ENCODE data around the gene CTF1. TPM values are rescaled to one million over a fixed set of nuclear protein-coding genes. Genes with fewer than 3 reads are reported as not detected.
A peak's percentile ranks its signal among the peaks of the same experiment; 100 is the strongest.

CTF1 gene
- total and polyA plus RNA-seq, 10 of the 15 experiments (the other 5 are each of a cell fraction or from before 2014, with no cell fraction given): 0.04 to 0.46 (median 0.11) TPM; not detected in 3

DNA sequence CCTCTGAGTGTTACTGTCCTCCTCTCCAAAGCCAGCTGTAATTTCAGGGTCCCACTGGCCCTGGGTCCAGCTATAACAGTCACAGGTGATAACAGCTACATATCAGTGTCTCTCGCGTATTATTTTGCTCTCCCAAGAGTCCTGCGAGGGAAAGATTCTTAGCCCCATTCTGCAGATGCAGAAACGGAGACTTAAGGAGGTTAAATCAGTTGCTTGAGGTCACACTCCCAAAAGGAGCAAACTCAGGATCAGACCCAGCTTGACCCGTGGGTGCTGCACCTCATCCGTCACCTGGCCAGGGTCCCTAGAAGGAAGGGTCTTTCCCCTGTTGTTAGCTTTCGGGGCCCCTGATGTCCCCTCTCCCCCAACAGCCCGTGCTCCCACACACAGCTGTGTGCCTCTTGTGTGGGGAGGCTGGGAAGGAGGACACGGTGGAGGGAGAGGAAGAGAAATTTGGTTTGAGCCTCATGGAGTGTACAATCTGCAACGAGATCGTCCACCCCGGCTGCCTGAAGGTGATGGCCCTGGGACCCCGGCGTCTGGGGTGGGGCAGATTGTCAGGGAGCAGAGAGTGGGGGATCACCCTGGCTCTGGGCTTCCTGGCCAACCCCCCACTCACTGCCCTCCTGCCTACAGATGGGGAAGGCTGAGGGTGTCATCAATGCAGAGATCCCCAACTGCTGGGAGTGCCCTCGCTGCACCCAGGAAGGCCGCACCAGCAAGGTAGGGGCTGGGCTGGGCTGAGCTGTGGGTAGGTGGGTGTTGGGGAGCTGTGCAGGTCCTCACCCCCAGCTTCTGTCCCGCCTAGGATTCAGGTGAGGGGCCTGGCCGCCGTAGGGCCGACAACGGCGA lies 30.7 kb downstream of the CTF1 start (continued):
- TF ChIP-seq, protein P1, sequence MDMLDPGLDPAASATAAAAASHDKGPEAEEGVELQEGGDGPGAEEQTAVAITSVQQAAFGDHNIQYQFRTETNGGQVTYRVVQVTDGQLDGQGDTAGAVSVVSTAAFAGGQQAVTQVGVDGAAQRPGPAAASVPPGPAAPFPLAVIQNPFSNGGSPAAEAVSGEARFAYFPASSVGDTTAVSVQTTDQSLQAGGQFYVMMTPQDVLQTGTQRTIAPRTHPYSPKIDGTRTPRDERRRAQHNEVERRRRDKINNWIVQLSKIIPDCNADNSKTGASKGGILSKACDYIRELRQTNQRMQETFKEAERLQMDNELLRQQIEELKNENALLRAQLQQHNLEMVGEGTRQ (IDR thresholded peaks at IDR 0.05; ENCODE audit: borderline replicate concordance, low read depth, low read length): no peak
- TF ChIP-seq, protein P2, sequence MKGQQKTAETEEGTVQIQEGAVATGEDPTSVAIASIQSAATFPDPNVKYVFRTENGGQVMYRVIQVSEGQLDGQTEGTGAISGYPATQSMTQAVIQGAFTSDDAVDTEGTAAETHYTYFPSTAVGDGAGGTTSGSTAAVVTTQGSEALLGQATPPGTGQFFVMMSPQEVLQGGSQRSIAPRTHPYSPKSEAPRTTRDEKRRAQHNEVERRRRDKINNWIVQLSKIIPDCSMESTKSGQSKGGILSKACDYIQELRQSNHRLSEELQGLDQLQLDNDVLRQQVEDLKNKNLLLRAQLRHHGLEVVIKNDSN (IDR thresholded peaks at IDR 0.05; ENCODE audit: borderline replicate concordance, extremely low read length, insufficient read depth, low read depth, low read length): no peak

DNA sequence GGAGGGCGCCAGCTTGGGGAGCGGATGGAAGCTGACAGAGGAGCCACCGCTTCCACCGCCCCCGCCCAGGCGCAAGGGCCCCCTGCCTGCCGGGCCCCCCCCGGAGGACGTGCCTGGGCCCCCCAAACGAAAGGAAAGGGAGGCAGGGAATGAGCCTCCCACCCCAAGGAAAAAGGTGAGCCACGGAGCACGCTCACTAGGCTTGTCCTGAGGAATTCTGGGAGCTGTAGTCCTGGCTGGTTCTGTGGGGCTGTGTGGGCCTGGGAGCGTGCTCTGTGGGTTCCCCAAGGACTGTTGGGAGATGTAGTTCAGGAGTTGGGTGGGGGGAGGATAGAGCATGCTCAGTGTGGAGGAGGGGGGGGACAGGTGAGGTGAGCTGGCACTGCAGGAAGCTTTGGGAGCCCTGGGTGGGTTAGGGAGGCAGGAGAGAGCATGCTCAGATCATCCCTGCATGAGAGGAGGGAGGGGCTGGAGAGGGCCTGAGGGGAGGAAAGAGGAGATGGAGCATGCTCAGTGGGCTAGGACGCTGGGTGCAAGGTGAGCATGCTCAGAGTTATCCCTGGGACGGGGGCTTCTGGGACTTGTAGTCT lies 31.5 kb downstream of the CTF1 start:
- H3K36me3 ChIP-seq (ENCODE audit: control insufficient read depth in 2 of 2, insufficient read depth in 2 of 2, low read length in 1 of 2): peaks cover 0 to 13% of the 10 kb centered on the region in 2 experiments
- no peak overlapping the region for H3K27ac ChIP-seq (ENCODE audit: control insufficient read depth, insufficient read depth)
- no peak overlapping the region for H3K4me3 ChIP-seq
- ChIA-PET CTCF (interaction anchor here (0.8 to 5.2 kb wide), 4 partner anchors 11 to 524 kb away, joined by 3 to 26 read pairs (median 4); no protein-coding TSS in a partner anchor), POLR2A (interaction anchor here (0.6 to 0.7 kb wide), 3 partner anchors 30 to 46 kb away, joined by 3 to 5 read pairs (median 3); partner anchors contain the start of gene SETD1A), RAD21 (ENCODE audit: unreplicated experiment) (interaction anchor here (0.9 to 2.2 kb wide), 3 partner anchors 14 to 84 kb away, joined by 3 to 11 read pairs (median 3); no protein-coding TSS in a partner anchor), SMC1A (ENCODE audit: uncharacterized antibody, unreplicated experiment) (no interaction called here)
- FAIRE-seq (peak; percentile 88), ATAC-seq (peak; percentile 78), DNase-seq (ENCODE audit: low read depth, low spot score) (peak; percentile 35)
- no peak overlapping the region for H3K4me2 ChIP-seq (ENCODE audit: control insufficient read depth, insufficient read depth)
- no peaks in the 10 kb centered on the region for H3K9me3 ChIP-seq (replicated peaks; ENCODE audit: control insufficient read depth, insufficient read depth, low read length)
- 63% methylated on average over 15 of the region's 15 CpGs for WGBS (ENCODE audit: insufficient coverage, insufficient replicate concordance, low lambda C conversion rate, missing lambda C conversion rate)
- H3K79me2 ChIP-seq (ENCODE audit: control insufficient read depth, insufficient read depth, low read length): peaks cover 5% of the 10 kb centered on the region
- intact Hi-C loops (cut with micrococcal nuclease; ENCODE audit: unreplicated experiment): loop anchor here (10.0 kb wide), 2 partner anchors 233 to 273 kb away; partner anchors contain the start of genes FBRS, PRR14 and SRCAP
- in situ Hi-C loops (cut with MboI): no loop called here
- H3K4me1 ChIP-seq (ENCODE audit: control insufficient read depth, insufficient read depth, low read length): 0 out of 2 replicates have a peak, but pooled peaks cover 4% of the 10 kb centered on the region
- no peaks in the 10 kb centered on the region for H3K27me3 ChIP-seq (replicated peaks in 1 of 2; ENCODE audit: control insufficient read depth in 2 of 2, insufficient read depth in 2 of 2, low read length in 1 of 2)
- no peak overlapping the region for H3K9ac ChIP-seq (ENCODE audit: control insufficient read depth, insufficient read depth, low read length)
- no TSS peak for BruUV-seq (replicated peaks)
- 0 out of 2 replicates have a peak overlapping the region, but pooled peaks have one; percentile 1 for H2AFZ ChIP-seq (ENCODE audit: control insufficient read depth, low read depth, low read length)
- TF ChIP-seq SIX5 (IDR thresholded peaks at IDR 0.05; ENCODE audit: low read depth, low read length, severe bottlenecking) (peak; percentile 89), RBBP5 (conservative IDR thresholded peaks at IDR 0.05) (no peak), YY1 (IDR thresholded peaks at IDR 0.05; ENCODE audit: low read depth, low read length) (0 out of 2 replicates have a peak, but pooled peaks have one; percentile 35), HDGF (IDR thresholded peaks at IDR 0.05) (peak; percentile 96), CREM (IDR thresholded peaks at IDR 0.05; ENCODE audit: low read depth) (peak; percentile 32; the same call in 1 of the 2 replicates), HCFC1 (IDR thresholded peaks at IDR 0.05; ENCODE audit: low read length) (peak; percentile 76), POLR2AphosphoS2 (IDR thresholded peaks at IDR 0.05; ENCODE audit: low read depth, low read length) (no peak), IKZF1 (conservative IDR thresholded peaks at IDR 0.05) (peak; percentile 82), NRF1 (conservative IDR thresholded peaks at IDR 0.05; ENCODE audit: low read depth, low read length) (peak; percentile 68), CHD2 (IDR thresholded peaks at IDR 0.05; ENCODE audit: borderline replicate concordance, low read depth, low read length) (no peak), NBN (IDR thresholded peaks at IDR 0.05) (0 out of 2 replicates have a peak, but pooled peaks have one; percentile 26), BHLHE40 (IDR thresholded peaks at IDR 0.05; ENCODE audit: borderline replicate concordance in 1 of 2, low read depth in 2 of 2, low read length in 1 of 2) (peak in 1 of 2 experiments; percentile 29; a peak in 1 of 4 replicates)
- H4K20me1 ChIP-seq (ENCODE audit: control insufficient read depth, insufficient read depth): no peaks in the 10 kb centered on the region

Measured in GM12878 (cell line).